Superior temporal gyrus (tissue), 1 donor: ENCODE data around the gene NPAS2.

Experiments used
- DNase-seq: peaks from one replicate; pipeline ENCODE4 v3.0.0-alpha.2; 2016; ENCODE audit errors: extremely low spot score

The NPAS2 gene

DNA sequence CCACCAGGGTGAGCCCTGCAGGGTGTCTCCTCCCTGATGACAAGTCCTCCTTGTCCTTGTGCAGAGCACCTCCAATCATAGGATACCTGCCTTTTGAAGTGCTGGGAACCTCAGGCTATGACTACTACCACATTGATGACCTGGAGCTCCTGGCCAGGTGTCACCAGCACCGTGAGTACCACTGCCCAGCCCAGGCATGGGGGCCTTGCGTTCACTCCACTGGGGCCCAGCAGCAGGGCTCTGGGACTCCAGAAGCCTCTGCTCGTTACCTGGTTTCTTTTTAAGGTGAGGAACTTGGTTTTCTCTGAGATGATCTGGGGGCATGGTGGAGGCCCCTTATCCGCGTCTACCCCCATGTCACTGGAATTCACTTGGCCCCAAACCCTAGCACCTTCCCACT lies 145.7 kb downstream of the NPAS2 start:
- no peak for DNase-seq

GRCh38 chr2:100967716-100968115 lies 147.8 kb downstream of the NPAS2 start:
- DNase-seq: no peak

GRCh38 chr2:100968146-100969145 lies 148.5 kb downstream of the NPAS2 start:
- no peak for DNase-seq

- DNase-seq: no peak
These were observed 150.1 kb downstream of the NPAS2 start for GRCh38 chr2:100969998-100970397.

DNA sequence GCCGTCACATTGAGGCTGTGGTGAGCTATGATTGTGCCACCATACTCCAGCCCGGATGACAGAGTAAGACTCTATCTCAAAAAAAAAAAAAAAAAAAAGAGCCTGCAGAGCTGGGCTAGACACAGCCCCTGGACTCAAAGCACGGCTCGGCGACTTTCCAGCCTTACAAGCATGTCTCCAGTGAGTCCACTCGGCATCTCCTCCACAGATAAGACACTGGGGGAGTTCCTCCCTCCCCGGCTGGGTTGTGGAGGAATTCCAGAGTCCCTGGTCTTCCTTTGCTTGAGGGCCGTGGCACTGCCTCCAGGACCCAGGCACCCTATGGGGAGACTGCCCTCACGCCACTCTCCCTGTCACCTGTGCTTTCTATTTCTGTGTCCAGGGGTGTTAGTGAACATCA lies 151.3 kb downstream of the NPAS2 start:
- DNase-seq: no peak

GRCh38 chr2:100972452-100972851 lies 152.5 kb downstream of the NPAS2 start:
- DNase-seq: no peak

DNA sequence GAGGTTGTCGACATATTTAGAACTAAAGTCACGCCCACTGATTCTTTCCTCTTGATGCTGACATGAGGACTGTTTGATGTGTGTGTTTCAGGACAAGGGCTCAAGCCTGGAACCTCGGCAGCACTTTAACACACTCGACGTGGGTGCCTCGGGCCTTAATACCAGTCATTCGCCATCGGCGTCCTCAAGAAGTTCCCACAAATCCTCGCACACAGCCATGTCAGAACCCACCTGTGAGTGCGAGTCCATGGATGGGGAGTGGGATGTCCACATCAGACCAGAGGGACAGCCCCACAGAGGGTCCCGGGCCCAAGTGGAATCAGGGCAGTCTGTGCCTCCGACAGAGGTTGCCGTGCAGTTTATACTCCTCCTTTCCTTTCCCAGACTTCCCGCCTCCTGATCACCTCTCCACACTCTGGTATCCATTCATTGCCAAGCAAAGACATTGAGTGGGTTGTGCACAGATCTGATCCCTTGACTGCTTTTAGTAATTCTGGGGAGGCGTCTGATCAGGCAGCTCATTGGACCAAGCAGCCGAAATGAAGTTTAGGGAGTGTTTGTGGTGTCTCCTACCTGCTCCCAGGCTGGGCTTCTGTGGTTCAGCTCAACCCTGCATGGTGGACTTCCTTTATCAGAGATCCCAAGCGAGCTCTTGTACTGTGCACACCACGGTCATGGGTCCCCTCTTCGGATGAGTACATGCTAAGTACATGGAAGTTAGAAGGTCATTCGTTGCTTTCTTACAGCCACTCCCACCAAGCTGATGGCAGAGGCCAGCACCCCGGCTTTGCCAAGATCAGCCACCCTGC lies 155.0 kb downstream of the NPAS2 start:
- DNase-seq: no peak

- DNase-seq: no peak
These were observed 155.5 kb downstream of the NPAS2 start for GRCh38 chr2:100975521-100975785.

DNA sequence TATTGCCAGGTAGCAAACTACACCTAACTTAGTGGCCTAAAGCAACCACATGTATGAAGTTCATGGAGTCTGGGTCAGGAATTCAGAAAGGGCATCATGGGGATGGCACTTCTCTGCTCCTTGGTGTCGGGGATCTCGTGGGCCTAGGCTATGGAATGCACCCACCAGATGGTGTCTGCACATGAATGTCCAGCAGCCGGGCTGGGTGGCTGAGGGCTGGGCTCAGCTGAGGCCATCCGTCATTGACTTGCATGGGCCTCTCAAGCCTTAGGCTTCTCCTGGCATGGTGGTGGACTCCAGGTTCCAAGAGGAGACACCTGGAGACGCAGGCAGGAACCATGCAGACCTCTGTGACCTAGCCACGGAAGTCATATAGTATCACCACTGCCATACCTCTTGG lies 156.1 kb downstream of the NPAS2 start:
- no peak for DNase-seq

DNA sequence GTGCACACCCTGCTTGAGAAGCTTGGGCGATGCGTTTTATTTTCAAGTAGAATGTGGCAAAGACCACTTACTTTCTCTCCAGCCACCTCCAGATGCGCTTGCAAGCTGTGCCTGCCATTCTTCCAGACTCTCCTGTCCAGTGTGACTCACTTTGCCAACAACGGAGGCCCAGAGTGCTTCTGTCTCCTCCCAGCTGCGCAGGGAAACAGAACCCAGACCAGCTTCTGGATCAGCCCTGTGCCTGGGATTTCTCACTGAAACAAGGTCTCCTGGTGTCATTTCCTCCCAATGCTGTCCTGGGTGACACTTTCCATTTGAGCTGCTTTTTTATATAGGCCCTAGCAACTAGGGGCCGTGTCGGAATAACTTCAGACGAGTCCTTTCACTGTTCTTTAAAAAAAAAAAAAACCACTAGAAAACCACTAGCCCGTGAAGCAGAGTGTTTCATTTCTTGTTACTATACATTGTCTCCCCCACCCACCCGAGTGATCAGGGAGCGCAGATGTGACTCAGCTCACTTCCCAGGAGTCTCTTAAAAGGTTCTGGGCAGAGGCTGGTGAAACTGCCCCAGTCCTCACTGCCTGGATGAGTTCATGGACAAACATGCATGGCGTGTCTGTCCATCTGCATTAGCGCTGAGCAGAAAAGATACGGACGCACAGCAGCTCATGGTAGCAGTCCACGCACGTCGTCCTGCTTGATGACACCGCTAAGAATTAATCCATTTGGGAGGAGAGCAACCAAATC lies 156.9 kb downstream of the NPAS2 start:
- DNase-seq: peak; percentile 25

DNA sequence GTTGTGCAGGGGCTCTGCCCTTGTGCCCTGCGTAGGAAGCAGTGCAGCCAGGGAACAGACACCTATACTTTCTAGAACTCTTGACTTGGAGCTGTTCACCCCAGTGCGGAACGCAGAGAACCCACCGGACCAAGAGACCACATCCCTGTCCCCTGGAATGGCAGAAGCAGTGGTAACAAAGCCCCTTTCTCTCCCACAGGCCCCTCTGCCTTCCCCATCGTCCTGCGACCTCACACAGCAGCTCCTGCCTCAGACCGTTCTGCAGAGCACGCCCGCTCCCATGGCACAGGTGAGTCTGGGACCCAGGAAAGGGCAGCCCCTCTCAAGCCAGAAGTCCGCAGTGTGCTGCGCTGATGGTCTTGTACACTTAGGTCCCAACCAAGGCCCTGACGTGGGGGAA lies 157.6 kb downstream of the NPAS2 start:
- DNase-seq: no peak

DNA sequence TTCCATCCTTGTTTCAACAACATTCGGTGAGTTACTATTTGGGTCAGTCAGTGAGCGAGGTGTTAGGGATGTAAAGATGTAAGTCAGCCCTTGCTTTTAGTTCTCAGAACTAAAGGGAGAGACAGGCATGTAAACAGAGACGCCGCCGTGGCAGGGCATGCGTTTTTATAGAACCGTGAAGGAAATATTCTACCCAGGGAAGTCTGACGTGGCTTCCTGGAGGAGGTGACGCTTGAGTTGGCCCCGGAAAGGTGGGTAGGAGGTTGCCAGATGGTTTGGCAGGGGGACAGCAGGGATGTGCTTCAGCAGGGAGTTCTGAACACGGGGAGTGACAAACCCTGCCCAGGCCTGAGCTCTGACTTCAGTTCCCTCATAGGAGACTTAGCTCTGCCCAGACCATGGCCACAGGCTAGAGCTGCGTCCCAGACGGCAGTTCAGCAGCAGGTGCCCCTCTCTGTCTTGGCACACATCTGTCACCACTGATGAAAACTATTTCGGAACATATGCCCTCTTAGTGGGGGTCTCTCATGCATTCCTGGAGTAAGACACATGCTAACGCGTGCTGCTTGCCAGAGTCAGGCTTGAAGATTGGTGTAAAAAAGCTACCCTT lies 158.7 kb downstream of the NPAS2 start:
- peak; percentile 33 for DNase-seq

DNA sequence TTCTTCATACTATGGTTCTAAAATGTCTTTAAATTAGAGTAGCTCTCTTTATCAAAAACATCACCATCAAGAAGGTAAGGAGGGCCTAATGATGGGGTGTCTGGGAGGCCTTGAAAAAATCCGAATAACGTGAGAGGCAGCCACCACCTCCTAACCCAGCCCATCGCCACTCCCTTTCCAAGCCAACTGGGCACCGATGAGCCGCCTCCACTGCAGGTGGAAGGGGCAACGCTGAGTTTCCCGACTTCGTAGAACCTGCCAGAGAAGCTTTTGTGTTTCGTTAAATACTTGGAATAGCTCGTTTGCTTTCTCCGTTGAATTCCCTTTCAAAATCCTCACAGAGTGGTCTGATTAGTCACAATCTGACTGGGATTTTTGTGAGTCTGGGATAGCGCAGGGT lies 160.1 kb downstream of the NPAS2 start:
- no peak for DNase-seq

DNA sequence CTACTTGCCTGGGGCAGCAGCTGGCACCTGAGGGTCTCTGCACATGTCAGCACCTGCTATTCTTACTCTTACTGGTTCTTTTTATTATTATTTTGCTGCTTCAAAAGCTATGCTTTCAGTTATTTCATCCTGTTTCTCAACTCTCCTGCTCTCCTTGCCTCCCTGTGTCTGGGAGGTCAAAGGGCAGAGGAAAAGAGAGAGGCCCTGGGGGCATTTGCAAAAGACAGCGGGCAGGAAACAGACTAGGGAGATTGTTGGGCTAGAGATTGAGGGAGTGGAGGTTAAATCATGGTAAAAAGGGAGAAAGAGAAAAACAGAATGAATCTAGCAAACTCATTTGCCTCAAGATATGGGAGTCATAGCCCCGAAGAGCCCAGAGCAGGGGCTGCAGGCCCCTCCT lies 161.1 kb downstream of the NPAS2 start:
- DNase-seq: no peak

- DNase-seq: peak; percentile 30
These were observed 162.5 kb downstream of the NPAS2 start for GRCh38 chr2:100982431-100982861.

DNA sequence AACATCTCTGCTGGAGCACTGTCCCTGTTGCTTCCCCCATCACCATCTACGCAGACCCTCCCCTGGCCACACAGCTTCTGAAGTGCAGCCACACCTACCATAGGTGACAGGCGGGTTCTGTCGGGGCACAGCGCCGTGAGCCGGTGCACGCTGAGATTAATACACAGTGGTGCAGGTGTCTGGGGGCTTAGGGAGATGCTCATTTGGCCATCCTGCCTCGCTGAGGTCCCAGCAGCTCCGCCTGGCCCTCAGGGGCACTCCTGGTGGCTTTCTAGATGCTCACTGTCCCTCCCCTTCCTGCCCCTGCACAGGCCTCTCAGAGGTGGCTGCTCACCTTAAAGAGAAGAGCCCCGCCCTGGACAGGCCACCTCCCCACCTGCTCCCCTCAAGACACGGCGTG lies 163.3 kb downstream of the NPAS2 start:
- no peak for DNase-seq

GRCh38 chr2:100983684-100984310 lies 163.9 kb downstream of the NPAS2 start:
- DNase-seq: peak; percentile 46

GRCh38 chr2:100984892-100985307 lies 165.0 kb downstream of the NPAS2 start:
- peak; percentile 80 for DNase-seq

- no peak for DNase-seq
These were observed 166.2 kb downstream of the NPAS2 start for GRCh38 chr2:100986157-100986556.

DNA sequence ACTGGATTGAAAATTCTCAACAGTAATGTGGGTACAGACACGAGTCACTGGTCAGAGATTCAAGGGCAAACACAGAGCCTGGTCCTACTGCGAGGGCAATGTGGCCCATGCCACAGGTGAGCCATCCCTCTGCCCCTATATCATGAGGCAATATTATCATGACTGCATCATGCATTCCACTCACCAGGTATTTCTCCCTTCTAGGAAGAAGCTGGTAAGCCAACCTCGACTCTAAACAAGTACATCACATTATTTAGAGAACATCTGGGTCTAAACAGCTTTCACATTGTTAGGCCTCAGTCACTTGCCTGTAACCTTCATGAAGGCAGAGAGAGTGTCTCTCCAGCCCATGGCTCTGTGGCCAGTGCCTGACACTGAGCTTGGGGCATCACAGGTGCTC lies 167.6 kb downstream of the NPAS2 start:
- DNase-seq: no peak

GRCh38 chr2:100987974-100988373 lies 168.0 kb downstream of the NPAS2 start:
- no peak for DNase-seq
